Liver (tissue), 9 donors: ENCODE measurements around the gene ASB2. TPM values are rescaled to one million over a fixed set of nuclear protein-coding genes. Genes with fewer than 3 reads are reported as not detected.

Experiments
- DNase-seq: peaks from one replicate; pipeline ENCODE4 v3.0.0-alpha.2; 2017; ENCODE audit warnings: low spot score
- H3K27ac ChIP-seq, 2 donors: one replicate each; pipeline ENCODE4 v1.7.0; 2013; ENCODE audit warnings: inconsistent platforms in 2 of 2, low read length in 2 of 2, control low read depth in 1 of 2, low read depth in 1 of 2, mild to moderate bottlenecking in 1 of 2
- H3K27me3 ChIP-seq, 4 donors: one replicate each; pipeline versions ENCODE4 v1.6.1 to v1.7.0; 2013; ENCODE audit warnings: low read length in 3 of 4, inconsistent platforms in 1 of 4, mild to moderate bottlenecking in 1 of 4, moderate library complexity in 1 of 4; ENCODE audit not compliant: control insufficient read depth in 4 of 4, insufficient read depth in 4 of 4
- H3K36me3 ChIP-seq, 4 donors: one replicate each; pipeline versions ENCODE4 v1.6.1 to v1.7.0; 2013; ENCODE audit warnings: low read length in 3 of 4, mild to moderate bottlenecking in 3 of 4, low read depth in 1 of 4, moderate library complexity in 1 of 4; ENCODE audit not compliant: control insufficient read depth in 4 of 4, insufficient read depth in 3 of 4
- H3K4me1 ChIP-seq, 4 donors: one replicate each; pipeline versions ENCODE4 v1.6.1 to v1.7.0; 2013; ENCODE audit warnings: low read length in 3 of 4, mild to moderate bottlenecking in 3 of 4, moderate library complexity in 1 of 4; ENCODE audit not compliant: control insufficient read depth in 4 of 4, insufficient read depth in 4 of 4
- H3K4me3 ChIP-seq, 3 donors: one replicate each; pipeline versions ENCODE4 v1.6.1 to v1.7.0; 2013; ENCODE audit warnings: low read length in 3 of 3, control low read depth in 1 of 3, low read depth in 1 of 3, mild to moderate bottlenecking in 1 of 3
- H3K9ac ChIP-seq, 2 donors: one replicate each; pipeline ENCODE4 v1.7.0; 2013; ENCODE audit warnings: low read length in 2 of 2, mild to moderate bottlenecking in 2 of 2, moderate library complexity in 2 of 2, control low read depth in 1 of 2, low read depth in 1 of 2
- H3K9me3 ChIP-seq, 4 donors: one replicate each; pipeline versions ENCODE4 v1.6.1 to v1.7.0; 2013; ENCODE audit warnings: low read length in 3 of 4; ENCODE audit not compliant: control insufficient read depth in 4 of 4
- ATF3 ChIP-seq: IDR thresholded peaks from 2 replicates; pipeline ENCODE4 v1.6.1; 2016; ENCODE audit warnings: antibody characterized with exemption
- FOXA1 ChIP-seq: IDR thresholded peaks from 2 replicates; pipeline ENCODE4 v1.6.1; 2016; ENCODE audit warnings: antibody characterized with exemption
- GABPA ChIP-seq, 2 donors: IDR thresholded peaks in 1 of 2; conservative IDR thresholded peaks in 1 of 2; 2 replicates each; pipeline ENCODE4 v1.6.1; 2016; ENCODE audit warnings: antibody characterized with exemption in 2 of 2, mild to moderate bottlenecking in 1 of 2, moderate library complexity in 1 of 2
- HNF4A ChIP-seq, 2 donors: conservative IDR thresholded peaks; 2 replicates each; pipeline ENCODE4 v1.6.1; 2016; ENCODE audit warnings: antibody characterized with exemption in 2 of 2, mild to moderate bottlenecking in 2 of 2
- HNF4G ChIP-seq: IDR thresholded peaks from 2 replicates; pipeline ENCODE4 v1.6.1; 2016; ENCODE audit warnings: antibody characterized with exemption
- NR2F2 ChIP-seq: IDR thresholded peaks from 2 replicates; pipeline ENCODE4 v1.6.1; 2016; ENCODE audit warnings: antibody characterized with exemption
- RAD21 ChIP-seq, 2 donors: IDR thresholded peaks; 2 replicates each; pipeline ENCODE4 v1.6.1; 2016; ENCODE audit warnings: antibody characterized with exemption in 2 of 2, mild to moderate bottlenecking in 2 of 2
- REST ChIP-seq: IDR thresholded peaks from 2 replicates; pipeline ENCODE4 v1.6.1; 2016; ENCODE audit warnings: antibody characterized with exemption, mild to moderate bottlenecking
- SP1 ChIP-seq: IDR thresholded peaks from 2 replicates; pipeline ENCODE4 v1.6.1; 2018; ENCODE audit warnings: antibody characterized with exemption, mild to moderate bottlenecking
- TAF1 ChIP-seq: conservative IDR thresholded peaks from 2 replicates; pipeline ENCODE4 v1.6.1; 2016; ENCODE audit warnings: antibody characterized with exemption, mild to moderate bottlenecking
- YY1 ChIP-seq: IDR thresholded peaks from 2 replicates; pipeline ENCODE4 v1.6.1; 2016; ENCODE audit warnings: antibody characterized with exemption, mild to moderate bottlenecking
- WGBS: extraction: QIAGEN DNeasy Blood & Tissue Kit; methylation state at CpG from one replicate; pipeline ENCODE4 v1.1.7; 2013; 5-methylcytosine and 5-hydroxymethylcytosine counted together
- polyA plus RNA-seq, 2 donors: library from polyadenylated mRNA; stranded (reverse) in 1 of 2; unstranded in 1 of 2; fragments of 200-250 nt in 1 of 2; fragments of >200 nt in 1 of 2; fragmentation: Nextera tagmentation in 1 of 2; extraction: Ambion mirVana in 1 of 2; gene quantifications; one replicate each; pipeline versions ENCODE4 v1.2.1 to v1.2.3, GENCODE V29; 2013 to 2015
- total RNA-seq, 2 donors: library from RNA; depleted of rRNA; stranded (reverse); fragments of >200 nt; gene quantifications; one replicate each; pipeline ENCODE4 v1.2.3, GENCODE V29; 2014
- TF ChIP-seq, protein P1 (sequence below): IDR thresholded peaks from 2 replicates; pipeline ENCODE4 v1.6.1; 2016; ENCODE audit warnings: antibody characterized with exemption
- TF ChIP-seq, protein P2 (sequence below): IDR thresholded peaks from 2 replicates; pipeline ENCODE4 v1.6.1; 2016; ENCODE audit warnings: antibody characterized with exemption
- donor health status: healthy.
- donor health status: healthy.
- donor health status: healthy.
- donor health status: healthy.
- donor health status: healthy.

ASB2 gene
- total and polyA plus RNA-seq, 4 donors: 0.18 to 0.56 (median 0.38) TPM

DNA sequence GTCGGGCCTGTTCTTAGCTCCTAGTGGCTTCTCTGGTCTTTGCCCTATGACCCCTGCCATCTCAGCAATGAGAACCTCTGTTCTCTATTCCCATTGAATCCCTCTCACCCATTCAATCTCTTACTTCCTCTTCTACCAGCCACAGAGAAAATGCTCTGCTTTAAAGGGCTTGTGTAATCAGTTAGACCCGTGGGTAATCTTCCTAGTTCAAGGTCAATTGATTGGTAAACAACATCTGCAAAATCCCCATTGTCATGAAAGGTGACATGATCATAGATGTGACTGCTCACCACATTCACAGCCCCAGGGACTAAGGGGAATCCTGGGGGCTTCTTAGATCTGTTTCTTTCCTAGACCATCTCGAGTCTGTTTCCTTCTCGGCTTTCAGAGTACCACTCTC lies 13.6 kb upstream of the ASB2 start (continued):
- TF ChIP-seq, protein P1, sequence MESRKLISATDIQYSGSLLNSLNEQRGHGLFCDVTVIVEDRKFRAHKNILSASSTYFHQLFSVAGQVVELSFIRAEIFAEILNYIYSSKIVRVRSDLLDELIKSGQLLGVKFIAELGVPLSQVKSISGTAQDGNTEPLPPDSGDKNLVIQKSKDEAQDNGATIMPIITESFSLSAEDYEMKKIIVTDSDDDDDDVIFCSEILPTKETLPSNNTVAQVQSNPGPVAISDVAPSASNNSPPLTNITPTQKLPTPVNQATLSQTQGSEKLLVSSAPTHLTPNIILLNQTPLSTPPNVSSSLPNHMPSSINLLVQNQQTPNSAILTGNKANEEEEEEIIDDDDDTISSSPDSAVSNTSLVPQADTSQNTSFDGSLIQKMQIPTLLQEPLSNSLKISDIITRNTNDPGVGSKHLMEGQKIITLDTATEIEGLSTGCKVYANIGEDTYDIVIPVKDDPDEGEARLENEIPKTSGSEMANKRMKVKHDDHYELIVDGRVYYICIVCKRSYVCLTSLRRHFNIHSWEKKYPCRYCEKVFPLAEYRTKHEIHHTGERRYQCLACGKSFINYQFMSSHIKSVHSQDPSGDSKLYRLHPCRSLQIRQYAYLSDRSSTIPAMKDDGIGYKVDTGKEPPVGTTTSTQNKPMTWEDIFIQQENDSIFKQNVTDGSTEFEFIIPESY: no peak
- no peak for TF ChIP-seq RAD21 (IDR thresholded peaks at IDR 0.05)
- TF ChIP-seq HNF4G: no peak
- TF ChIP-seq ATF3: no peak
- TF ChIP-seq SP1: no peak

- no peaks in the 10 kb centered on the region for H3K27me3 ChIP-seq
- no peak for DNase-seq
- no peak overlapping the region for H3K27ac ChIP-seq
- H3K9ac ChIP-seq: no peak overlapping the region
- TF ChIP-seq FOXA1: no peak
- no peak for TF ChIP-seq NR2F2
- TF ChIP-seq YY1: no peak
- TF ChIP-seq RAD21 (IDR thresholded peaks at IDR 0.05): no peak
- TF ChIP-seq HNF4A (conservative IDR thresholded peaks at IDR 0.05): no peak
- TF ChIP-seq, protein P2, sequence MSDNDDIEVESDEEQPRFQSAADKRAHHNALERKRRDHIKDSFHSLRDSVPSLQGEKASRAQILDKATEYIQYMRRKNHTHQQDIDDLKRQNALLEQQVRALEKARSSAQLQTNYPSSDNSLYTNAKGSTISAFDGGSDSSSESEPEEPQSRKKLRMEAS: no peak
- no peak overlapping the region for H3K4me3 ChIP-seq
- no peaks in the 10 kb centered on the region for H3K9me3 ChIP-seq
- H3K36me3 ChIP-seq: no peaks in the 10 kb centered on the region
- no peaks in the 10 kb centered on the region for H3K4me1 ChIP-seq
- WGBS: 68% methylated on average over 3 of the region's 3 CpGs
These were observed 11.6 kb upstream of the ASB2 start for GRCh38 chr14:93987815-93988476.

DNA sequence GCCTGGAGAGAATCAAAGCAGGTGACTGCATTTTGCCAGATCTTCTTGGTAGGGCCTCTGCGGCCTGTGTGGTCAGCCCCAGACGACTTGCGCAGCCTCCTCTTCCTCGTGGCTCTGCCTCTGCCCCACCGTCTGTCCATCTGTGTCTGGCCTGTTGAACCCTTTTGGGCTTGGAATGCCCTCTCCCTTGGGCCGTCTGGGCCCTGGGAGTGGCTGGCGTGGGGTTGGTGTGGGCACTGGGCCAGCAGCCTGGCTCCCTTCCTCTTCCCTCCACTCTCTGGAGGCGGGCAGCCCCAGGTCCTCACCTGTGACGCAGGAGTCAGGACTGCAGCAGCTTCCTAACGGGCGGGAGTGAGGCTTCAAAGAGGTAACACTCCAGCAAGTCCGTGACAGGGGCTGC lies 11.0 kb upstream of the ASB2 start:
- no peak overlapping the region for H3K27ac ChIP-seq

More for the DNA sequence above, 11.0 kb upstream of the ASB2 start:
- no peak overlapping the region for H3K4me3 ChIP-seq
- DNase-seq: no peak
- H3K9me3 ChIP-seq: no peaks in the 10 kb centered on the region
- H3K27me3 ChIP-seq: no peaks in the 10 kb centered on the region
- TF ChIP-seq HNF4A (conservative IDR thresholded peaks at IDR 0.05) (no peak), TAF1 (no peak), HNF4G (no peak), YY1 (no peak), ATF3 (no peak), REST (no peak), GABPA (IDR thresholded peaks at IDR 0.05 in 1 of 2, conservative IDR thresholded peaks at IDR 0.05 in 1 of 2) (no peak)
- TF ChIP-seq, protein P2: no peak
- WGBS: 83% methylated on average over 12 of the region's 12 CpGs
- H3K4me1 ChIP-seq: no peaks in the 10 kb centered on the region
- H3K9ac ChIP-seq: no peak overlapping the region
- H3K36me3 ChIP-seq: no peaks in the 10 kb centered on the region
